ENCODE measurements around the gene PABPN1L.

PABPN1L gene

DNA sequence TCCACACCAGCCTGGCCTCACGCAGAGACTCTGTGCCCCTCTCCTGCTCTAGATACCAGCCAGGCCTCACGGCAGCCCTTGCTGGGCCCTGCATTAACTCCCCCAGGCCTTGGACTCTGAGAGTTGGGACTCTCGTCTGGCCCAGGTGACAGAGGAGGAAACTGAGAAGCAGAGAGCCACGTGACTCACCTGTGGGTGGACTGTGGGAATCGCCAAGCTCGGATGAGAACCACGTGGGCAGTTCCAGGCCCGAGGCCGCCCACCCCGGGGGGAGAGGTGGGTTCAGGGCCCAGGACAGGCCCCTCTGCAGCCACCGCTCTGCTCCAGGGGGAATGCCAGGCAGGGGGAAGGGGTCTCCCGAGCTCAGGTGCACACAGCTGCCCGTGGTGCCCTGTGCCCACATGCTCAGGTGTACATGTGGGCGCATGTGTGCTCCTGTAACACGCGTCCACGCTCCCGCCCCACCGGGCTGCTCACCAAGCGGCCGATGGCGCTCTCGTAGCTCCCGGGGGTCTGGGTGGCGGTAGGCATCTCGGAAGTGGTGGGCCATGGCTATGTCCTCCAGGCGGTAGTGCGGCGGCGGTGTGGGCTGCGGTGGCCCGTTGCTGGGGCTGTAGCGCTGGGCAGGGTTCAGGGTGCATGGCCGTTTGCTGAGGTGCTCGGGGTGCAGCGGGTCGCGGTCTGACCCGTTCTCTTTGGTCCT lies 18.3 kb upstream of the PABPN1L start:
- DNase-seq (ENCODE audit: low read depth in 2 of 2): no peak

GRCh38 chr16:88883946-88884345 lies 17.5 kb upstream of the PABPN1L start:
- DNase-seq (ENCODE audit: low read depth in 2 of 2): no peak

DNA sequence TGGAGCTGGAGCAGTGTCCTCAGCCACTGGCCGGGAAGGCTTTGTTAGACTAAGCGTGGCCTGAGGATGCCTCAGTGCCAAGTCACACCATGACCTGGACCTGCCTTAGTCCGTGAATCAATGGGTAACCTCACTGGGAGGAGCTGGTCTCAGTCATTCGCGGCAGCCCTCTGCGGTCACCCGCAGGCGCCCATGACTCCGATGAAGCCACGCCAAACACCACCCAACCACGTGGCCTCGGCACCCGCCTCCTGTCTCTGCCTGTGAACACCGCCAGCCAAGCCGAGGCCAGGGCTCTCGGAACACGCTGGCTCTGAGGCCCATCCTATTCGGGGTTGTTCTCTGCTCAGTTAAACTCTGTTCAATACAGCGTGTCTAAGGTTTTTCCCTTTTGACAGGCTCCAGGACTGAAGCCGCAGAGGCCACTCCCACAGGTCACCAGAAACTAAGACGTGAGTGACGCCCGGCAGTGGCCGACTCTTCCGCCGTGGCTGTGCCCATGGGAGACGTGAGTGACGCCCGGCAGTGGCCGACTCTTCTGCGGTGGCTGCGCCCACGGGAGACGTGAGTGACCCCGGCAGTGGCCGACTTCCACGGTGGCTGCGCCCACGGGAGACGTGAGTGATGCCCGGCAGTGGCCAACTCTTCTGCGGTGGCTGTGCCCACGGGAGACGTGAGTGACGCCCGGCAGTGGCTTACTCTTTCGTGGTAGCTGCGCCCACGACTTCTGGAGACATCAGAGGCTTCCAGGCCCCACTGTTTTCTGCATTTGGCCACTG lies 16.8 kb upstream of the PABPN1L start:
- DNase-seq (ENCODE audit: low read depth in 2 of 2): no peak

GRCh38 chr16:88882358-88883030 lies 16.0 kb upstream of the PABPN1L start:
- no peak for DNase-seq (ENCODE audit: low read depth in 2 of 2)

DNA sequence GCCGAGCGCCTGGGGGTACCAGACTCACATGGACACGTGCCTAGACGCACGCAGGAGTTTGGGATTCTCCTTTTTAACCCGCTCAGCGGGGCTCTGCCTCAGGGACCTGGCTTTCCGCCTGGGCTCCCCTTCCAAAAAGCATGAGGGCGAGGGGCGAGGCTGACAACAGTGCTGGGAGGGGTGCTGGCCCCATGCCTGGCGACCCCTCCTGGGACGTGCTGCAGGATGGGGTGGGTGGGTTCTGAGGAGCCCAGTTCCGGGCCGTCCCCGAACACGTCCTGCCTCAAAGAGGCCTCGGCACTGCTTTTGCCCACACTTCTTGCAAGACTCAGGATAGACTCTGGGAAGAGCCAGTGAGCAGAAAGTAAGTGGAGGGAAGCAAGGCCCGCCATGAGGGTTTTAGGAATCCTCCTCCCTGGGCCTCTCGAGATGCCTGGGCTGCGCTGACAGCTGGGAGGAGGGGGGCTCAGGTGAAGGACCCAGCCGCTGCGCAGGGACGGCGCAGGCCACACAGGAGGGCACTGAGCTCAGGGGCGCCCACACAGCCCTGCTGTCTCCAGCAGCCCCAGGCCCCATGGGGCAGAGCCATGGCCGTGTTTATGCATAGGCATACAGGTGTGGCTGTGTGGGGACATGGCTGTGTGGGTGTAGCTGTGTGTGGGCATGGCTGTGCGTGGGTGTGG lies 15.4 kb upstream of the PABPN1L start:
- DNase-seq (ENCODE audit: low read depth in 2 of 2): no peak

DNA sequence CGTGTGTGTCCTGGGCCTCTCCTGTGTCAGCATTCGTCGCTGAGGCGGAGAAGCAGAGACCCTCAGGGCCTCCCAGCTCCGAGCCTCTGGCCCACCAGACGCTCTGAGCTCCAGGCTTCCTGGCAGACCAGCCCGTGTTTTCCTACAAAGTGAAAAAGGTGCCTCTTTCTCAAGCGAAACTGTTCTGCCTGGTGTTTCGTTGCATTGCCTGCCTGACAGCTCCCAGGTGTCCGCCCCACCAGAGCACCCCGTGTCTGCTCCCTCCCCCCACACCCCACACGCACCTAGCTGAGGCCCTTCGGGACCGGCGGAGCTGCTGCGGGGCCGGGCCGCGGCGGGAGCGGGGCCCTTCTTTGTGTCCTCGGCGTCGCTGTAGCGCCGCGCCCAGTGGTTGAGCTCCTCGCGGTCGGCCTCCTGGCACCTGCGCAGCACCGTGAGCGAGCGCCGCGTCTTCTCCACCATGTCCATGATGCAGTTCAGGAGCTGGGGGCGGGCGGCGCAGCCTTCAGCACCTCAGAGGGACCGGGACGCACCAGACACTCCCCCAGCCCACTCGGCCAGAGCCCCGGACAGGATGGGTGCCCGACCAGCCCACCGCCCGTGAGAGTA lies 14.7 kb upstream of the PABPN1L start:
- no peak for DNase-seq (ENCODE audit: low read depth in 2 of 2)

GRCh38 chr16:88880226-88881006 lies 14.0 kb upstream of the PABPN1L start:
- DNase-seq (ENCODE audit: low read depth in 2 of 2): no peak

- DNase-seq (ENCODE audit: low read depth in 2 of 2): no peak
Measured at GRCh38 chr16:88879788-88880055, 13.3 kb upstream of the PABPN1L start.

- no peak for DNase-seq (ENCODE audit: low read depth in 2 of 2)
Measured at GRCh38 chr16:88878967-88879787, 12.7 kb upstream of the PABPN1L start.

DNA sequence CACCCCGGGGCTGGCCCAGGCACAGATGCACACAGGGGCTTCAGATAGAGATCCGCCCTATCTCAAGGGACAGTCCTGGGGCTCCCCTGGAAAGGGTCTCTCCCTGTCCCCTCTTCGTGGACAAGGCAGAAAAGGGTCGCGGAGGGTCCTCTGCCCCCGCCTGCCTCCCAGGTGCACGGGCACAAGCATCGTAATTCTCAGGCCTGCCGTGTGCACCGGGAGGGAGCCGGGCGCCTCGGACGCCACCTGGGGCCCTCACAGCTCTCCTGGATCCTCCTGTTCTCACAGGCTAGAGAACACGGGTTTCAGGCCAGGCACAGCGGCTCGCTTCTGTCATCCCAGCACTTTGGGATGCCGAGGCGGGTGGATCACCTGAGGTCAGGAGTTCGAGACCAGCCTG lies 11.9 kb upstream of the PABPN1L start:
- no peak for DNase-seq (ENCODE audit: low read depth in 2 of 2)

- no peak for DNase-seq (ENCODE audit: low read depth in 2 of 2)
Measured at GRCh38 chr16:88877564-88878289, 11.3 kb upstream of the PABPN1L start.

GRCh38 chr16:88876942-88877526 lies 10.6 kb upstream of the PABPN1L start:
- no peak for DNase-seq (ENCODE audit: low read depth in 2 of 2)

DNA sequence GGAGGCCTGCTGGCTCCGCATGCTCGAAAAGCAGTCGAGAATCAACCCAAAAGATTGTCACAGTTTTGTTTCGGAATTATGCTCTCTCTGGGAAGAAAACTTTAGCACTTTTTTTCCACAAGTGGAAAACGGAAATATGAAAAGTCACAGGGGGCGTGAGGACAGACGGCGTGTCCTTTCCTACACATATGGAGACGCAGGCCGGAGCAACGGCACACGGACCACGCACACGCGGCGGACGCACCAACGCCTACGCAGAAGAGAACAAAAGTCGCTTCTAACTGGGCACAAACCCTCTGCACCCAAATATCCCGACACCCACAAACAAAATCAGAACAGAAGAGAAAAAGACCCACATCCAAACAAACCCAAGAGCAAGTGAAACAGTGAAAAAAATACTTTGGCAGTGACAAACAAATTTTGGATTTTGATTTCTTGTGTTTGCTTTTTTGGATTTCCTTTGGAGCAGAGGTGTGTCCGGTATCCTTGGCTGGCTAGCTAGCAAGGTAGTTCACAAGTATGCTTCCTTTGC lies 9.3 kb upstream of the PABPN1L start:
- DNase-seq (ENCODE audit: low read depth in 2 of 2): no peak

GRCh38 chr16:88874938-88875599 lies 8.6 kb upstream of the PABPN1L start:
- no peak for DNase-seq (ENCODE audit: low read depth in 2 of 2)

DNA sequence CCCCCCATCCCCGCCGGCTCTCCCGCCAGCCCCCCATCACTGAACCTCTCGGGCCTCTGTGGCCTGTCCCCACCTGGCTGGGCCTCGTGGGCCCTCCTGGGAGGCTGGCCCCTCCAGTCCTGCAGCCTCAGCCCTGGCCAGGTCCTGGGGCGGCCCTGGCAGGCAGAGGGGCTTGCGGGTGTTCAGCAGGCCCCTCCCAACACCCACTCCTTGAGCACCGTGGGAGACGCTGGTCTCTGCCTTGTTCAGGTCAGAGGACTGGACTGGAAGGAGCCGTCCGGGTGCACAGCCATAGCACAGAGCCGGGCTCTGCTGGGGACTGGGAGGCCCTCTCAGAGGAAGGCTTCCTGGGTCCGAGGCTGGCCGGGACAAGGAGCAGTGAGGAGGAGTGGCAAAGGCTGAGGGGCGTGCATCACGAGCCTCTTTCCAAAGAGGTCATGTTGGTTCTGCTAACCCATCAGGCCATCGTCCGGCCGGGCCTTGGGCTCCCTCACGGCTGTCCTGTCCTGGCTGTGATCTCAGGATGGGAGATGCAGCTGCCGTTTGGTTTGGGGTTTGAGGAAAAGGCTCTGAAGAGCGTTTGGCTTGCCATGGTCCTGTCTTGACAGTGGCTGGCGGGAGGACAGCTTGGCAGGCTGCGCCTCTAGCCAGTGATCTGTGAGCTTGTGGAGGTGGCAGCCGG lies 6.3 kb upstream of the PABPN1L start:
- DNase-seq (ENCODE audit: low read depth in 2 of 2): no peak

GRCh38 chr16:88871730-88872416 lies 5.4 kb upstream of the PABPN1L start:
- DNase-seq (ENCODE audit: low read depth in 2 of 2): no peak

- DNase-seq (ENCODE audit: low read depth in 2 of 2): no peak
Measured at GRCh38 chr16:88871349-88871702, 4.9 kb upstream of the PABPN1L start.

All from fibroblast of skin of left quadriceps (primary cell).